K562 (cell line): ENCODE data around the gene AIPL1.

Experiments
- CBX5 ChIP-seq: IDR thresholded peaks from 2 replicates; pipeline ENCODE4 v1.6.1; 2014; ENCODE audit warnings: low read depth, borderline replicate concordance
- MEF2A ChIP-seq: IDR thresholded peaks from 2 replicates; pipeline ENCODE4 v1.6.1; 2011; ENCODE audit warnings: low read depth, mild to moderate bottlenecking, low read length, moderate library complexity; ENCODE audit not compliant: control insufficient read depth
- TF ChIP-seq, protein P1 (sequence below): sonication (generic); formaldehyde crosslinking; IDR thresholded peaks from 2 replicates; pipeline ENCODE4 v1.8.1; 2023; ENCODE audit warnings: mild to moderate bottlenecking, missing genetic modification reagents, moderate library complexity

DNA sequence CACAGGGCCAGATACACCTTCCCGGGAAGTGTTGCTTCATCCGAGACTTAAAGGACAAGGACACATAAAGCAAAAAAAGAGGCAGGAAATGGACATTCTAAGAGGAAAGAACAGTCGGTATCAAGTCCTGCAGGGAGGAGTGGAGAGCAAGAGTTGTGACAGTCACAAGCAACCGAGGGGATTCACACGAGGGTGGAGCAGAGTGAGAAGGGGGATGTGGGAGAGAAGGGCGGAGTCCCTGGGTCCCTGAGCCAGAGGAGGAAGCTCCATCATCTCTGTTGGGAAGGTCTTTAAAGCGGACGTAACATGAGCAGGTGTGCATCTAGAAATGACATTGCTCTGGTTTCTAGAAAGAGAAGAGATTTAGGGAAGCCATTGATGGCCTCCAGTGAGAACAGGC lies 47.1 kb downstream of the AIPL1 start:
- TF ChIP-seq, protein P1, sequence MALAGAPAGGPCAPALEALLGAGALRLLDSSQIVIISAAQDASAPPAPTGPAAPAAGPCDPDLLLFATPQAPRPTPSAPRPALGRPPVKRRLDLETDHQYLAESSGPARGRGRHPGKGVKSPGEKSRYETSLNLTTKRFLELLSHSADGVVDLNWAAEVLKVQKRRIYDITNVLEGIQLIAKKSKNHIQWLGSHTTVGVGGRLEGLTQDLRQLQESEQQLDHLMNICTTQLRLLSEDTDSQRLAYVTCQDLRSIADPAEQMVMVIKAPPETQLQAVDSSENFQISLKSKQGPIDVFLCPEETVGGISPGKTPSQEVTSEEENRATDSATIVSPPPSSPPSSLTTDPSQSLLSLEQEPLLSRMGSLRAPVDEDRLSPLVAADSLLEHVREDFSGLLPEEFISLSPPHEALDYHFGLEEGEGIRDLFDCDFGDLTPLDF (CRISPR knock-in tag) = no peak
- no peak for TF ChIP-seq CBX5
- TF ChIP-seq MEF2A = no peak
